Activated naive CD8-positive, alpha-beta T cell treated with anti-CD3 and anti-CD28 coated beads, Interleukin-2, amount 50 U/mL, for 16 hours (primary cell): Measurements from ENCODE around the gene OMD.

Experiments used
- DNase-seq: peaks from one replicate; pipeline ENCODE4 v3.0.0-alpha.2; 2020; ENCODE audit warnings: low read depth, low spot score

The OMD gene

GRCh38 chr9:92424340-92424739, at the start of gene OMD:
Gene OMD (minus strand): TSS chr9:92424471. CDS start chr9:92417558, 6,913 bp downstream.
- DNase-seq = no peak

- no peak for DNase-seq
Observed at GRCh38 chr9:92468206-92468605, 43.9 kb upstream of the OMD start.

- DNase-seq = no peak
Observed at GRCh38 chr9:92467511-92467910, 43.2 kb upstream of the OMD start.

GRCh38 chr9:92467041-92467440, 42.8 kb upstream of the OMD start:
- DNase-seq = no peak

- DNase-seq = no peak
Observed at GRCh38 chr9:92463984-92464383, 39.7 kb upstream of the OMD start.

GRCh38 chr9:92463387-92463786, 39.1 kb upstream of the OMD start:
- DNase-seq = no peak

- DNase-seq = no peak
Observed at GRCh38 chr9:92457576-92457975, 33.3 kb upstream of the OMD start.

GRCh38 chr9:92455217-92455616, 30.9 kb upstream of the OMD start:
- DNase-seq = no peak

- DNase-seq = no peak
Observed at GRCh38 chr9:92446536-92446935, 22.3 kb upstream of the OMD start.

GRCh38 chr9:92444841-92445240, 20.6 kb upstream of the OMD start:
- DNase-seq = no peak

- no peak for DNase-seq
Observed at GRCh38 chr9:92440751-92441046, 16.4 kb upstream of the OMD start.

- no peak for DNase-seq
Observed at GRCh38 chr9:92439921-92440750, 15.9 kb upstream of the OMD start.

- no peak for DNase-seq
Observed at GRCh38 chr9:92438900-92439526, 14.7 kb upstream of the OMD start.

- DNase-seq = no peak
Observed at GRCh38 chr9:92435263-92435662, 11.0 kb upstream of the OMD start.

- no peak for DNase-seq
Observed at GRCh38 chr9:92432972-92433548, 8.8 kb upstream of the OMD start.

- DNase-seq = no peak
Observed at GRCh38 chr9:92432350-92432749, 8.1 kb upstream of the OMD start.

- DNase-seq = no peak
Observed at GRCh38 chr9:92429836-92430235, 5.6 kb upstream of the OMD start.

- DNase-seq = no peak
Observed at GRCh38 chr9:92426501-92427145, 2.4 kb upstream of the OMD start.

- no peak for DNase-seq
Observed at GRCh38 chr9:92425474-92425873, 1.2 kb upstream of the OMD start.

- DNase-seq = no peak
Observed at GRCh38 chr9:92423612-92424011, 659 bp downstream of the OMD start.

GRCh38 chr9:92422611-92423338, 1.5 kb downstream of the OMD start:
- no peak for DNase-seq

GRCh38 chr9:92414566-92414965, 9.7 kb downstream of the OMD start:
- DNase-seq = no peak
